HepG2 (cell line): ENCODE data around the gene NUP88. TPM values are rescaled to one million over a fixed set of nuclear protein-coding genes. Genes with fewer than 3 reads are reported as not detected.

Experiments
- ATAC-seq: fragments of 200-7000 bp; cut with Tn5 transposase; 3 replicates; pipeline ENCODE4 v1.9.1; 2020; ENCODE audit warnings: mild to moderate bottlenecking, moderate library complexity
- BruUV-seq: library from RNA; stranded (reverse); fragments of 400-500 nt; replicated peaks from 2 replicates; lab custom pipeline; 2021; lab: Mats Ljungman, UMichigan
- CTCF ChIA-PET: fragments of 300-600 bp; formaldehyde crosslinking; extraction: SDS; loops from one replicate; lab custom pipeline; 2021; ENCODE audit warnings: low total read pairs, inconsistent platforms, low intra/inter-chr PET ratio; lab: Yijun Ruan, JAX
- POLR2A ChIA-PET: fragments of 350-600 bp; sonication (Branson Sonifier 250); formaldehyde crosslinking; loops from one replicate; lab custom pipeline; 2020; ENCODE audit warnings: antibody characterized with exemption, inconsistent platforms; lab: Yijun Ruan, JAX
- DNase-seq: peaks from one replicate; pipeline ENCODE4 v3.0.0-alpha.2; 2015; ENCODE audit warnings: low spot score
- FAIRE-seq: peaks from 3 replicates; lab custom pipeline; 2011; peaks lifted over from hg19 to GRCh38; lab: Jason Lieb, UNC
- H2AFZ ChIP-seq: one replicate; pipeline ENCODE4 v1.6.1; 2011; ENCODE audit warnings: low read length, inconsistent platforms
- H3K27ac ChIP-seq: fragments of 300-600 bp; 3 replicates; pipeline ENCODE4 v1.8.0; 2011; ENCODE audit warnings: mixed run types, mild to moderate bottlenecking, mixed read lengths, low read length, inconsistent platforms; ENCODE audit not compliant: insufficient read depth; ENCODE audit errors: extremely low read length
- H3K27me3 ChIP-seq, 2 experiments: fragments of 200-600 bp in 1 of 2; 2 replicates in 1 of 2; 3 replicates in 1 of 2; pipeline versions ENCODE4 v1.6.0 to v1.8.0; 2011; ENCODE audit warnings: low read length in 2 of 2, mild to moderate bottlenecking in 2 of 2, moderate library complexity in 2 of 2, inconsistent platforms in 1 of 2; ENCODE audit not compliant: insufficient read depth in 2 of 2, control insufficient read depth in 1 of 2
- H3K36me3 ChIP-seq, 2 experiments: fragments of 200-600 bp in 1 of 2; replicated peaks in 1 of 2; 2 replicates in 1 of 2; 3 replicates in 1 of 2; pipeline versions ENCODE4 v1.5.1 to v1.8.0; 2011; ENCODE audit warnings: low read length in 2 of 2, inconsistent platforms in 1 of 2; ENCODE audit not compliant: insufficient read depth in 2 of 2, control insufficient read depth in 1 of 2
- H3K4me1 ChIP-seq: 2 replicates; pipeline ENCODE4 v1.5.1; 2012; ENCODE audit warnings: low read length, inconsistent platforms; ENCODE audit not compliant: insufficient read depth
- H3K4me2 ChIP-seq: 2 replicates; pipeline ENCODE4 v1.6.0; 2011; ENCODE audit warnings: low read depth, low read length, inconsistent platforms
- H3K4me3 ChIP-seq, 3 experiments: fragments of 200-600 bp in 1 of 3; sonication (generic), shearing (Covaris generic) in 1 of 3; replicated peaks in 1 of 3; 2 replicates each; pipeline ENCODE4 v1.5.1; 2011 to 2016; ENCODE audit warnings: low read length in 3 of 3, inconsistent platforms in 2 of 3, low read depth in 2 of 3, mild to moderate bottlenecking in 2 of 3, control low read depth in 1 of 3, mixed read lengths in 1 of 3; ENCODE audit not compliant: insufficient read depth in 1 of 3
- H3K79me2 ChIP-seq: one replicate; pipeline ENCODE4 v1.6.1; 2011; ENCODE audit warnings: low read length, inconsistent platforms; ENCODE audit not compliant: insufficient read depth
- H3K9ac ChIP-seq: 2 replicates; pipeline ENCODE4 v1.6.0; 2011; ENCODE audit warnings: mild to moderate bottlenecking, low read depth, low read length, inconsistent platforms; ENCODE audit not compliant: insufficient read depth
- H3K9me3 ChIP-seq: 2 replicates; pipeline ENCODE4 v1.5.1; 2012; ENCODE audit warnings: mild to moderate bottlenecking, low read length
- H4K20me1 ChIP-seq: 2 replicates; pipeline ENCODE4 v1.6.0; 2011; ENCODE audit warnings: inconsistent platforms, mild to moderate bottlenecking, low read length, moderate library complexity; ENCODE audit not compliant: insufficient read depth
- ATM ChIP-seq: fragments of 450-650 bp; IDR thresholded peaks from 2 replicates; pipeline ENCODE4 v1.7.1; 2017; ENCODE audit warnings: mild to moderate bottlenecking, borderline replicate concordance
- CBFB ChIP-seq: sonication (generic); formaldehyde crosslinking; IDR thresholded peaks from 2 replicates; pipeline ENCODE4 v1.4.0; 2020; ENCODE audit warnings: missing genetic modification reagents
- ZNF317 ChIP-seq: sonication (generic); formaldehyde crosslinking; IDR thresholded peaks from 2 replicates; pipeline ENCODE4 v1.5.0; 2020; ENCODE audit warnings: mild to moderate bottlenecking, missing genetic modification reagents
- ZNF790 ChIP-seq: sonication (generic); formaldehyde crosslinking; IDR thresholded peaks from 2 replicates; pipeline ENCODE4 v1.8.0; 2022; ENCODE audit warnings: missing genetic modification reagents, mild to moderate bottlenecking, borderline replicate concordance
- WGBS: methylation state at CpG from one replicate; pipeline ENCODE4 v1.1.6; 2017; ENCODE audit warnings: low lambda C conversion rate; 5-methylcytosine and 5-hydroxymethylcytosine counted together
- in situ Hi-C: cut with HindIII; loops from 2 replicates; pipeline ENCODE4 v1.10.0; 2017; ENCODE audit warnings: low pct_unique_long_range_greater_than_20kb; ENCODE audit not compliant: extremely low pct_ligation_motif_present
- intact Hi-C: fragments of 100-400 bp; cut with micrococcal nuclease; formaldehyde crosslinking; loops from one replicate; pipeline ENCODE4 v1.10.0; 2022; ENCODE audit not compliant: unreplicated experiment
- polyA plus RNA-seq, 8 experiments: library from polyadenylated mRNA; depleted of rRNA in 3 of 8; stranded (reverse) in 7 of 8; unstranded in 1 of 8; fragments of >200 nt; fragmentation: Illumina TruSeq in 4 of 8; extraction: Trizol in 4 of 8; gene quantifications; 2 replicates each; pipeline versions ENCODE4 v1.2.1 to v1.2.3, GENCODE V29; 2011 to 2016; ENCODE audit warnings: low read depth in 4 of 8, missing spikeins in 1 of 8, mixed read lengths in 1 of 8; ENCODE audit not compliant: insufficient read depth in 1 of 8
- total RNA-seq, 5 experiments: library from RNA; depleted of rRNA; stranded (reverse); fragments of >200 nt; fragmentation: Illumina TruSeq; extraction: Trizol; gene quantifications; 2 replicates each; pipeline ENCODE4 v1.2.3, GENCODE V29; 2016; ENCODE audit warnings: low read depth in 1 of 5
- TF ChIP-seq, protein P1 (sequence below): sonication (generic); formaldehyde crosslinking; IDR thresholded peaks from 2 replicates; pipeline ENCODE4 v1.5.1; 2020; ENCODE audit warnings: missing genetic modification reagents, mild to moderate bottlenecking, borderline replicate concordance
- TF ChIP-seq, protein P2 (sequence below): fragments of 450-650 bp; IDR thresholded peaks from 2 replicates; pipeline ENCODE4 v1.6.1; 2016
- TF ChIP-seq, protein P3 (sequence below): sonication (generic); formaldehyde crosslinking; IDR thresholded peaks from 2 replicates; pipeline ENCODE4 v1.4.0; 2020; ENCODE audit warnings: mild to moderate bottlenecking, missing genetic modification reagents, borderline replicate concordance
- TF ChIP-seq, protein P4 (sequence below): sonication (generic); formaldehyde crosslinking; IDR thresholded peaks from 2 replicates; pipeline ENCODE4 v1.8.0; 2022; ENCODE audit warnings: missing genetic modification reagents, mild to moderate bottlenecking, moderate library complexity, borderline replicate concordance

Gene NUP88
- total and polyA plus RNA-seq, 2 of the 13 experiments (the other 11 are each of a cell fraction or from before 2014, with no cell fraction given): 48.2 to 130 TPM

DNA sequence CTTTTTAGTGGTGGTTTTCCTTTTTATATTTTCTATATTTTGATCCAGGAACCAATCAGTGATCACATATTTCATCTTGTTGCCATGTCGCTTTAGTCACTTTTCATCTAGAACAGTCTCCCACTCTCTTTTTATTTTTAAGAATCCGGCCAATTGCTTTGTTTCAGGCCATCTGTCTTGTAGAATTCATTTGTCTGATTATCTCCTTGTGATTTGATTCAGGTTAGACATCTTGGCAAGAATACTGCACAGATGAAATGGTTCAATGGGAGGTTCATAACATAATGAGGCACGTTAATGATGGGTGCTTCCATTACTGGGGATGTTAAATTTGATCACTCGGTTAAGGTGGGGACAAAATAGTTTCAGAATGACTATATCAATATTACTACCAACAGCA is 49.1 kb downstream of the NUP88 start:
- intact Hi-C loops (no loop called here), in situ Hi-C loops (no loop called here)
- no peak for FAIRE-seq
- Histone ChIP-seq H3K4me1 (no peaks in the 10 kb centered on the region), H2AFZ (no peak overlapping the region), H3K79me2 (no peaks in the 10 kb centered on the region), H3K9ac (no peak overlapping the region), H3K9me3 (no peaks in the 10 kb centered on the region), H3K27ac (no peak overlapping the region), H3K27me3 (no peaks in the 10 kb centered on the region), H3K4me3 (no peak overlapping the region), H3K4me2 (no peak overlapping the region), H3K36me3 (peaks cover 4 to 45% of the 10 kb centered on the region in 2 experiments; a peak in 4 of 5 replicates), H4K20me1 (no peaks in the 10 kb centered on the region)
- DNase-seq: no peak
- no TSS peak for BruUV-seq
- POLR2A ChIA-PET: no interaction called here
- ATAC-seq: no peak
- TF ChIP-seq, protein P1, sequence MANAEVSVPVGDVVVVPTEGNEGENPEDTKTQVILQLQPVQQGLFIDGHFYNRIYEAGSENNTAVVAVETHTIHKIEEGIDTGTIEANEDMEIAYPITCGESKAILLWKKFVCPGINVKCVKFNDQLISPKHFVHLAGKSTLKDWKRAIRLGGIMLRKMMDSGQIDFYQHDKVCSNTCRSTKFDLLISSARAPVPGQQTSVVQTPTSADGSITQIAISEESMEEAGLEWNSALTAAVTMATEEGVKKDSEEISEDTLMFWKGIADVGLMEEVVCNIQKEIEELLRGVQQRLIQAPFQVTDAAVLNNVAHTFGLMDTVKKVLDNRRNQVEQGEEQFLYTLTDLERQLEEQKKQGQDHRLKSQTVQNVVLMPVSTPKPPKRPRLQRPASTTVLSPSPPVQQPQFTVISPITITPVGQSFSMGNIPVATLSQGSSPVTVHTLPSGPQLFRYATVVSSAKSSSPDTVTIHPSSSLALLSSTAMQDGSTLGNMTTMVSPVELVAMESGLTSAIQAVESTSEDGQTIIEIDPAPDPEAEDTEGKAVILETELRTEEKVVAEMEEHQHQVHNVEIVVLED: no peak
- TF ChIP-seq, protein P2, sequence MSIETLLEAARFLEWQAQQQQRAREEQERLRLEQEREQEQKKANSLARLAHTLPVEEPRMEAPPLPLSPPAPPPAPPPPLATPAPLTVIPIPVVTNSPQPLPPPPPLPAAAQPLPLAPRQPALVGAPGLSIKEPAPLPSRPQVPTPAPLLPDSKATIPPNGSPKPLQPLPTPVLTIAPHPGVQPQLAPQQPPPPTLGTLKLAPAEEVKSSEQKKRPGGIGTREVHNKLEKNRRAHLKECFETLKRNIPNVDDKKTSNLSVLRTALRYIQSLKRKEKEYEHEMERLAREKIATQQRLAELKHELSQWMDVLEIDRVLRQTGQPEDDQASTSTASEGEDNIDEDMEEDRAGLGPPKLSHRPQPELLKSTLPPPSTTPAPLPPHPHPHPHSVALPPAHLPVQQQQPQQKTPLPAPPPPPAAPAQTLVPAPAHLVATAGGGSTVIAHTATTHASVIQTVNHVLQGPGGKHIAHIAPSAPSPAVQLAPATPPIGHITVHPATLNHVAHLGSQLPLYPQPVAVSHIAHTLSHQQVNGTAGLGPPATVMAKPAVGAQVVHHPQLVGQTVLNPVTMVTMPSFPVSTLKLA: no peak
- TF ChIP-seq ATM (no peak), ZNF790 (CRISPR knock-in tag) (no peak), ZNF317 (CRISPR knock-in tag) (no peak), CBFB (CRISPR knock-in tag) (no peak)
- TF ChIP-seq, protein P3, sequence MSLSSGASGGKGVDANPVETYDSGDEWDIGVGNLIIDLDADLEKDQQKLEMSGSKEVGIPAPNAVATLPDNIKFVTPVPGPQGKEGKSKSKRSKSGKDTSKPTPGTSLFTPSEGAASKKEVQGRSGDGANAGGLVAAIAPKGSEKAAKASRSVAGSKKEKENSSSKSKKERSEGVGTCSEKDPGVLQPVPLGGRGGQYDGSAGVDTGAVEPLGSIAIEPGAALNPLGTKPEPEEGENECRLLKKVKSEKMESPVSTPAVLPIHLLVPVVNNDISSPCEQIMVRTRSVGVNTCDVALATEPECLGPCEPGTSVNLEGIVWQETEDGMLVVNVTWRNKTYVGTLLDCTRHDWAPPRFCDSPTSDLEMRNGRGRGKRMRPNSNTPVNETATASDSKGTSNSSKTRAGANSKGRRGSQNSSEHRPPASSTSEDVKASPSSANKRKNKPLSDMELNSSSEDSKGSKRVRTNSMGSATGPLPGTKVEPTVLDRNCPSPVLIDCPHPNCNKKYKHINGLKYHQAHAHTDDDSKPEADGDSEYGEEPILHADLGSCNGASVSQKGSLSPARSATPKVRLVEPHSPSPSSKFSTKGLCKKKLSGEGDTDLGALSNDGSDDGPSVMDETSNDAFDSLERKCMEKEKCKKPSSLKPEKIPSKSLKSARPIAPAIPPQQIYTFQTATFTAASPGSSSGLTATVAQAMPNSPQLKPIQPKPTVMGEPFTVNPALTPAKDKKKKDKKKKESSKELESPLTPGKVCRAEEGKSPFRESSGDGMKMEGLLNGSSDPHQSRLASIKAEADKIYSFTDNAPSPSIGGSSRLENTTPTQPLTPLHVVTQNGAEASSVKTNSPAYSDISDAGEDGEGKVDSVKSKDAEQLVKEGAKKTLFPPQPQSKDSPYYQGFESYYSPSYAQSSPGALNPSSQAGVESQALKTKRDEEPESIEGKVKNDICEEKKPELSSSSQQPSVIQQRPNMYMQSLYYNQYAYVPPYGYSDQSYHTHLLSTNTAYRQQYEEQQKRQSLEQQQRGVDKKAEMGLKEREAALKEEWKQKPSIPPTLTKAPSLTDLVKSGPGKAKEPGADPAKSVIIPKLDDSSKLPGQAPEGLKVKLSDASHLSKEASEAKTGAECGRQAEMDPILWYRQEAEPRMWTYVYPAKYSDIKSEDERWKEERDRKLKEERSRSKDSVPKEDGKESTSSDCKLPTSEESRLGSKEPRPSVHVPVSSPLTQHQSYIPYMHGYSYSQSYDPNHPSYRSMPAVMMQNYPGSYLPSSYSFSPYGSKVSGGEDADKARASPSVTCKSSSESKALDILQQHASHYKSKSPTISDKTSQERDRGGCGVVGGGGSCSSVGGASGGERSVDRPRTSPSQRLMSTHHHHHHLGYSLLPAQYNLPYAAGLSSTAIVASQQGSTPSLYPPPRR: no peak
- TF ChIP-seq, protein P4, sequence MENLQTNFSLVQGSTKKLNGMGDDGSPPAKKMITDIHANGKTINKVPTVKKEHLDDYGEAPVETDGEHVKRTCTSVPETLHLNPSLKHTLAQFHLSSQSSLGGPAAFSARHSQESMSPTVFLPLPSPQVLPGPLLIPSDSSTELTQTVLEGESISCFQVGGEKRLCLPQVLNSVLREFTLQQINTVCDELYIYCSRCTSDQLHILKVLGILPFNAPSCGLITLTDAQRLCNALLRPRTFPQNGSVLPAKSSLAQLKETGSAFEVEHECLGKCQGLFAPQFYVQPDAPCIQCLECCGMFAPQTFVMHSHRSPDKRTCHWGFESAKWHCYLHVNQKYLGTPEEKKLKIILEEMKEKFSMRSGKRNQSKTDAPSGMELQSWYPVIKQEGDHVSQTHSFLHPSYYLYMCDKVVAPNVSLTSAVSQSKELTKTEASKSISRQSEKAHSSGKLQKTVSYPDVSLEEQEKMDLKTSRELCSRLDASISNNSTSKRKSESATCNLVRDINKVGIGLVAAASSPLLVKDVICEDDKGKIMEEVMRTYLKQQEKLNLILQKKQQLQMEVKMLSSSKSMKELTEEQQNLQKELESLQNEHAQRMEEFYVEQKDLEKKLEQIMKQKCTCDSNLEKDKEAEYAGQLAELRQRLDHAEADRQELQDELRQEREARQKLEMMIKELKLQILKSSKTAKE (CRISPR knock-in tag): no peak
- CTCF ChIA-PET: no interaction called here
- WGBS: 94% methylated on average over 4 of the region's 4 CpGs
